ENCODE measurements around the gene LOXHD1. TPM values are rescaled to one million over a fixed set of nuclear protein-coding genes. Genes with fewer than 3 reads are reported as not detected.

Gene LOXHD1
- total and polyA plus RNA-seq, 2 donors (not counting 1 experiment from before 2014, with no cell fraction given), result not detected

DNA sequence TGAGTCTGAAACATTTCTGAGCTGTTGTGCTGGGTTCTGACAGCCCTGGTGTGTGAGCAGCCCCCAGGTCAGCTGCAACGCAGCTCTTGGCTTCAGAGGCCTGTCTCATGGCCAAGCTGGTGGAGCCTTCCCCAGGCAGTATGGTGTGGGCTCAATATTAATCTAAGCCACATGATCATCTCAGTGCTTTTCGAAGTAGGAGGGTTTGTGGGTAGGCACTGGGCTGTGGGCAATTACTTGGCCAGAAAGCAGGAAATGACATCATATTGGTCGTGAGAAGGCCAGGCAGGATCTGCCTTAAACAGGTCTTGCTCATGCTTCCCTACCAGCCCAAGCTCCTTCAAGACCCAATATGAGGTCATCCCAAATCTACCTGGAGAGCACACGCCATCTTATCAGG, 26.9 kb downstream of the LOXHD1 start:
- no peaks in the 10 kb centered on the region for H3K4me1 Mint-ChIP-seq
- H3K4me2 ChIP-seq (replicated peaks; ENCODE audit: low read depth, low read length, poor library complexity, severe bottlenecking), result no peak overlapping the region
- DNase-seq, result no peak
- ChIA-PET POLR2A (no interaction called here), CTCF (interaction anchor here (2.6 kb wide), 1 partner anchor 28 kb away, joined by 6 read pairs; no protein-coding TSS in a partner anchor)
- WGBS (ENCODE audit: insufficient coverage), result 67% methylated on average over 3 of the region's 4 CpGs
- H3K27ac ChIP-seq (ENCODE audit: low read length in 2 of 2), result no peak overlapping the region
- peaks cover 23% of the 10 kb centered on the region for H3K27me3 Mint-ChIP-seq
- no peak overlapping the region for H3K4me3 ChIP-seq (ENCODE audit: control extremely low read depth in 1 of 5, extremely low read depth in 1 of 5, insufficient read depth in 1 of 5, low read depth in 2 of 5, low read length in 4 of 5)
- H2AFZ ChIP-seq (ENCODE audit: insufficient read depth, low read depth, low read length, poor library complexity, severe bottlenecking), result no peak overlapping the region
- no peaks in the 10 kb centered on the region for H3K36me3 ChIP-seq (replicated peaks in 1 of 2; ENCODE audit: control extremely low read depth in 1 of 2, control insufficient read depth in 1 of 2, extremely low read depth in 1 of 2, insufficient read depth in 2 of 2, low read length in 1 of 2)
- intact Hi-C loops (cut with micrococcal nuclease), result no loop called here
- no peaks in the 10 kb centered on the region for H3K79me2 ChIP-seq (ENCODE audit: control insufficient read depth, insufficient read depth, low read length)
- H3K9ac ChIP-seq (ENCODE audit: low read length), result no peak overlapping the region
- H3K27ac Mint-ChIP-seq, result no peak overlapping the region
- H3K4me3 Mint-ChIP-seq, result no peak overlapping the region
- H4K20me1 ChIP-seq (ENCODE audit: control insufficient read depth, insufficient read depth, low read length, poor library complexity, severe bottlenecking), result no peaks in the 10 kb centered on the region
- H3K9me3 Mint-ChIP-seq (ENCODE audit: insufficient read depth), result no peaks in the 10 kb centered on the region
- no peak for TF ChIP-seq EZH2 (IDR thresholded peaks at IDR 0.05; ENCODE audit: borderline replicate concordance, insufficient read depth, low read depth, low read length, poor library complexity, severe bottlenecking)
- TF ChIP-seq, protein P1, sequence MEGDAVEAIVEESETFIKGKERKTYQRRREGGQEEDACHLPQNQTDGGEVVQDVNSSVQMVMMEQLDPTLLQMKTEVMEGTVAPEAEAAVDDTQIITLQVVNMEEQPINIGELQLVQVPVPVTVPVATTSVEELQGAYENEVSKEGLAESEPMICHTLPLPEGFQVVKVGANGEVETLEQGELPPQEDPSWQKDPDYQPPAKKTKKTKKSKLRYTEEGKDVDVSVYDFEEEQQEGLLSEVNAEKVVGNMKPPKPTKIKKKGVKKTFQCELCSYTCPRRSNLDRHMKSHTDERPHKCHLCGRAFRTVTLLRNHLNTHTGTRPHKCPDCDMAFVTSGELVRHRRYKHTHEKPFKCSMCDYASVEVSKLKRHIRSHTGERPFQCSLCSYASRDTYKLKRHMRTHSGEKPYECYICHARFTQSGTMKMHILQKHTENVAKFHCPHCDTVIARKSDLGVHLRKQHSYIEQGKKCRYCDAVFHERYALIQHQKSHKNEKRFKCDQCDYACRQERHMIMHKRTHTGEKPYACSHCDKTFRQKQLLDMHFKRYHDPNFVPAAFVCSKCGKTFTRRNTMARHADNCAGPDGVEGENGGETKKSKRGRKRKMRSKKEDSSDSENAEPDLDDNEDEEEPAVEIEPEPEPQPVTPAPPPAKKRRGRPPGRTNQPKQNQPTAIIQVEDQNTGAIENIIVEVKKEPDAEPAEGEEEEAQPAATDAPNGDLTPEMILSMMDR (IDR thresholded peaks at IDR 0.05), result no peak
- H3K4me1 ChIP-seq (ENCODE audit: control insufficient read depth in 2 of 2, insufficient read depth in 2 of 2, low read length in 2 of 2), result no peaks in the 10 kb centered on the region
- ATAC-seq (ENCODE audit: low read depth), result no peak
- no peaks in the 10 kb centered on the region for H3K27me3 ChIP-seq (replicated peaks in 1 of 4; ENCODE audit: control extremely low read depth in 1 of 4, control insufficient read depth in 3 of 4, insufficient read depth in 4 of 4, low read length in 3 of 4)
- H3K9me3 ChIP-seq (ENCODE audit: control extremely low read depth in 1 of 3, control insufficient read depth in 2 of 3, insufficient read depth in 1 of 3, low read length in 2 of 3), result peaks cover 0 to 8% (median 0%) of the 10 kb centered on the region in 3 donors

DNA sequence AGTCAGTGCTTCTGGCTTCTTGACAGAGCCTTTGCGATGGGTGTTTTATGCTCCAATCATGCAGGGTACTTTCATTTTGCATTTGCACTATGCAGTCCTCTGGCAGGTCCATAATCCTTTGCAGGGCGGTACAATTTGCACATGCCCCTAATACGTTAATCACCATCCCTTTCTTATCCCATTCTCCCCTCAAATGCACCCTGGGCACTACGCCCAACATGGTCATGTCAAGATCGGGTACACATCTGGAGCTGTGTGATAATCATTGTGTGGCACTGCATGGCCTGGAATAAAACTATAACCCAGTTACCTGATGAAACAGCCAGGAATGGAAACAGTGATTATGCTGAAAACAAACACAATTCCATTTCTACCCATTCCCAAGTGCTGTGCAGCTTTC, 27.7 kb downstream of the LOXHD1 start:
- no peak overlapping the region for H3K4me2 ChIP-seq (replicated peaks; ENCODE audit: low read depth, low read length, poor library complexity, severe bottlenecking)
- DNase-seq, result no peak
- H3K79me2 ChIP-seq (ENCODE audit: control insufficient read depth, insufficient read depth, low read length), result no peaks in the 10 kb centered on the region
- H3K27ac ChIP-seq (ENCODE audit: low read length in 2 of 2), result no peak overlapping the region
- no peak for TF ChIP-seq EZH2 (IDR thresholded peaks at IDR 0.05; ENCODE audit: borderline replicate concordance, insufficient read depth, low read depth, low read length, poor library complexity, severe bottlenecking)
- TF ChIP-seq, protein P1 (IDR thresholded peaks at IDR 0.05), result no peak
- POLR2A ChIA-PET, result no interaction called here
- H3K36me3 ChIP-seq (replicated peaks in 1 of 2; ENCODE audit: control extremely low read depth in 1 of 2, control insufficient read depth in 1 of 2, extremely low read depth in 1 of 2, insufficient read depth in 2 of 2, low read length in 1 of 2), result no peaks in the 10 kb centered on the region
- no peak overlapping the region for H3K9ac ChIP-seq (ENCODE audit: low read length)
- Mint-ChIP-seq H3K4me3 (no peak overlapping the region), H3K27ac (no peak overlapping the region), H3K9me3 (ENCODE audit: insufficient read depth) (no peaks in the 10 kb centered on the region), H3K4me1 (no peaks in the 10 kb centered on the region), H3K27me3 (peaks cover 27% of the 10 kb centered on the region)
- intact Hi-C loops (cut with micrococcal nuclease), result no loop called here
- ATAC-seq (ENCODE audit: low read depth), result no peak
- H3K4me3 ChIP-seq (ENCODE audit: control extremely low read depth in 1 of 5, extremely low read depth in 1 of 5, insufficient read depth in 1 of 5, low read depth in 2 of 5, low read length in 4 of 5), result no peak overlapping the region
- no peak overlapping the region for H2AFZ ChIP-seq (ENCODE audit: insufficient read depth, low read depth, low read length, poor library complexity, severe bottlenecking)
- H4K20me1 ChIP-seq (ENCODE audit: control insufficient read depth, insufficient read depth, low read length, poor library complexity, severe bottlenecking), result no peaks in the 10 kb centered on the region
- peaks cover 0 to 8% (median 0%) of the 10 kb centered on the region in 3 donors for H3K9me3 ChIP-seq (ENCODE audit: control extremely low read depth in 1 of 3, control insufficient read depth in 2 of 3, insufficient read depth in 1 of 3, low read length in 2 of 3)
- 100% methylated on average over 2 of the region's 5 CpGs for WGBS (ENCODE audit: insufficient coverage)
- no peaks in the 10 kb centered on the region for H3K27me3 ChIP-seq (replicated peaks in 1 of 4; ENCODE audit: control extremely low read depth in 1 of 4, control insufficient read depth in 3 of 4, insufficient read depth in 4 of 4, low read length in 3 of 4)
- H3K4me1 ChIP-seq (ENCODE audit: control insufficient read depth in 2 of 2, insufficient read depth in 2 of 2, low read length in 2 of 2), result no peaks in the 10 kb centered on the region
- CTCF ChIA-PET, result interaction anchor here (2.6 kb wide), 1 partner anchor 29 kb away, joined by 6 read pairs; no protein-coding TSS in a partner anchor

All from B cell (primary cell).